Adipocyte (in vitro differentiated cells): ENCODE measurements around the gene LRRC26.
"Not testable (repeated sequence)": the region's sequence is repeated elsewhere in the genome, so short reads cannot be mapped to it uniquely, and the experiment has no call there.

Source experiments
- DNase-seq: peaks from one replicate; pipeline ENCODE4 v3.0.0-alpha.2; 2015; ENCODE audit warnings: low read depth
- H3K27me3 ChIP-seq: replicated peaks from 2 replicates; pipeline ENCODE4 v1.7.0; 2013; ENCODE audit warnings: mild to moderate bottlenecking, low read length, moderate library complexity; ENCODE audit not compliant: control insufficient read depth, insufficient read depth
- H3K36me3 ChIP-seq: 2 replicates; pipeline ENCODE4 v1.7.0; 2013; ENCODE audit warnings: low read length, mild to moderate bottlenecking, moderate library complexity; ENCODE audit not compliant: control insufficient read depth, insufficient read depth, severe bottlenecking
- H3K4me1 ChIP-seq: 2 replicates; pipeline ENCODE4 v1.7.0; 2013; ENCODE audit warnings: mild to moderate bottlenecking, low read length, moderate library complexity; ENCODE audit not compliant: control insufficient read depth, insufficient read depth
- H3K4me3 ChIP-seq: 2 replicates; pipeline ENCODE4 v1.7.0; 2013; ENCODE audit warnings: mild to moderate bottlenecking, low read length, moderate library complexity
- H3K9ac ChIP-seq: 2 replicates; pipeline ENCODE4 v1.7.0; 2013; ENCODE audit warnings: mild to moderate bottlenecking, low read length, moderate library complexity
- H3K9me3 ChIP-seq: 2 replicates; pipeline ENCODE4 v1.7.0; 2013; ENCODE audit warnings: mild to moderate bottlenecking, low read length, moderate library complexity; ENCODE audit not compliant: control insufficient read depth

The LRRC26 gene

GRCh38 chr9:137136261-137136880, 33.5 kb downstream of the LRRC26 start:
- Histone ChIP-seq H3K27me3 (peaks cover 40% of the 10 kb centered on the region), H3K4me3 (no peak overlapping the region), H3K4me1 (no peaks in the 10 kb centered on the region), H3K9ac (no peak overlapping the region), H3K9me3 (no peaks in the 10 kb centered on the region), H3K36me3 (no peaks in the 10 kb centered on the region)
- no peak for DNase-seq

- H3K36me3 ChIP-seq, H3K9me3 ChIP-seq, H3K4me3 ChIP-seq, DNase-seq, H3K9ac ChIP-seq, H3K4me1 ChIP-seq: not testable (repeated sequence)
- H3K27me3 ChIP-seq, result peaks cover 28% of the 10 kb centered on the region
Measured at GRCh38 chr9:137135154-137135553, 34.7 kb downstream of the LRRC26 start.

GRCh38 chr9:137134191-137134590, 35.7 kb downstream of the LRRC26 start:
- H3K36me3 ChIP-seq, result no peaks in the 10 kb centered on the region
- H3K4me1 ChIP-seq, result no peaks in the 10 kb centered on the region
- no peaks in the 10 kb centered on the region for H3K9me3 ChIP-seq
- DNase-seq, result no peak
- no peak overlapping the region for H3K9ac ChIP-seq
- no peak overlapping the region for H3K4me3 ChIP-seq
- peaks cover 22% of the 10 kb centered on the region for H3K27me3 ChIP-seq

GRCh38 chr9:137130176-137130755, 39.6 kb downstream of the LRRC26 start:
- peak overlapping the region; percentile 87 for H3K9ac ChIP-seq

GRCh38 chr9:137129456-137130175, 40.2 kb downstream of the LRRC26 start:
- peak; percentile 97 for DNase-seq
- Histone ChIP-seq H3K4me1 (peaks cover 21% of the 10 kb centered on the region), H3K9ac (peak overlapping the region; percentile 87), H3K36me3 (no peaks in the 10 kb centered on the region), H3K9me3 (no peaks in the 10 kb centered on the region), H3K27me3 (no peaks in the 10 kb centered on the region), H3K4me3 (peak overlapping the region; percentile 84)

More at GRCh38 chr9:137130176-137130755, 39.6 kb downstream of the LRRC26 start:
- H3K4me1 ChIP-seq, result peaks cover 21% of the 10 kb centered on the region
- DNase-seq, result no peak
- H3K9me3 ChIP-seq, result no peaks in the 10 kb centered on the region
- peak overlapping the region; percentile 84 for H3K4me3 ChIP-seq
- no peaks in the 10 kb centered on the region for H3K27me3 ChIP-seq
- no peaks in the 10 kb centered on the region for H3K36me3 ChIP-seq

GRCh38 chr9:137128862-137129455, 40.9 kb downstream of the LRRC26 start:
- H3K9ac ChIP-seq, result peak overlapping the region; percentile 87
- H3K36me3 ChIP-seq, result no peaks in the 10 kb centered on the region
- peaks cover 21% of the 10 kb centered on the region for H3K4me1 ChIP-seq
- no peaks in the 10 kb centered on the region for H3K9me3 ChIP-seq
- H3K4me3 ChIP-seq, result peak overlapping the region; percentile 84
- no peaks in the 10 kb centered on the region for H3K27me3 ChIP-seq
- DNase-seq, result peak; percentile 52

- Histone ChIP-seq H3K4me3 (peak overlapping the region; percentile 84), H3K9me3 (no peaks in the 10 kb centered on the region), H3K9ac (peak overlapping the region; percentile 87), H3K36me3 (no peaks in the 10 kb centered on the region), H3K4me1 (peaks cover 21% of the 10 kb centered on the region), H3K27me3 (no peaks in the 10 kb centered on the region)
- no peak for DNase-seq
Measured at GRCh38 chr9:137128158-137128861, 41.5 kb downstream of the LRRC26 start.

GRCh38 chr9:137127301-137128157, 42.3 kb downstream of the LRRC26 start:
- Histone ChIP-seq H3K4me1 (peaks cover 21% of the 10 kb centered on the region), H3K9ac (peak overlapping the region; percentile 43), H3K4me3 (peak overlapping the region; percentile 84), H3K27me3 (no peaks in the 10 kb centered on the region), H3K9me3 (no peaks in the 10 kb centered on the region), H3K36me3 (no peaks in the 10 kb centered on the region)
- no peak for DNase-seq

- H3K4me1 ChIP-seq, result peaks cover 21% of the 10 kb centered on the region
- peak overlapping the region; percentile 67 for H3K4me3 ChIP-seq
- H3K27me3 ChIP-seq, result no peaks in the 10 kb centered on the region
- DNase-seq, result no peak
- no peaks in the 10 kb centered on the region for H3K36me3 ChIP-seq
- no peak overlapping the region for H3K9ac ChIP-seq
- no peaks in the 10 kb centered on the region for H3K9me3 ChIP-seq
Measured at GRCh38 chr9:137126786-137127185, 43.1 kb downstream of the LRRC26 start.

- peaks cover 21% of the 10 kb centered on the region for H3K4me1 ChIP-seq
- not testable (repeated sequence) for H3K9ac ChIP-seq, DNase-seq, H3K36me3 ChIP-seq, H3K9me3 ChIP-seq, H3K4me3 ChIP-seq, H3K27me3 ChIP-seq
Measured at GRCh38 chr9:137123952-137124462, 45.8 kb downstream of the LRRC26 start.
